CD4-positive, alpha-beta T cell (primary cell): ENCODE results near the gene PRRG2. TPM values are rescaled to one million over a fixed set of nuclear protein-coding genes. Genes with fewer than 3 reads are reported as not detected.
A peak's percentile ranks its signal among the peaks of the same experiment; 100 is the strongest.

Experiments used
- ATAC-seq: fragments of 200-7000 bp; cut with Tn5 transposase; one replicate; pipeline ENCODE4 v1.10.0; 2022; ENCODE audit warnings: mild to moderate bottlenecking; ENCODE audit not compliant: poor library complexity
- CTCF ChIA-PET: fragments of 350-600 bp; sonication (Branson Sonifier 250); formaldehyde crosslinking; loops from one replicate; lab custom pipeline; 2021; ENCODE audit warnings: antibody characterized with exemption, inconsistent platforms; lab: Charles Lee
- POLR2A ChIA-PET: fragments of 350-600 bp; sonication (Branson Sonifier 250); formaldehyde crosslinking; loops from one replicate; lab custom pipeline; 2021; ENCODE audit warnings: antibody characterized with exemption, inconsistent platforms; lab: Charles Lee
- DNase-seq, 14 experiments: peaks; one replicate each; pipeline ENCODE4 v3.0.0-alpha.2; 2013 to 2020; ENCODE audit warnings: mixed read lengths in 2 of 14
- H3K27ac ChIP-seq, 2 donors: one replicate each; pipeline versions ENCODE4 v1.5.1 to v1.7.0; 2013; ENCODE audit warnings: low read length in 2 of 2, low read depth in 1 of 2, mild to moderate bottlenecking in 1 of 2
- H3K27me3 ChIP-seq, 2 experiments: 1 replicate in 1 of 2; 2 replicates in 1 of 2; pipeline versions ENCODE4 v1.6.1 to v1.7.0; 2013; ENCODE audit warnings: low read length in 2 of 2, control low read depth in 1 of 2, mild to moderate bottlenecking in 1 of 2, moderate library complexity in 1 of 2; ENCODE audit not compliant: insufficient read depth in 2 of 2, control insufficient read depth in 1 of 2
- H3K36me3 ChIP-seq: one replicate; pipeline ENCODE4 v1.6.1; 2013; ENCODE audit warnings: low read length, control low read depth; ENCODE audit not compliant: insufficient read depth
- H3K4me1 ChIP-seq: one replicate; pipeline ENCODE4 v1.6.1; 2013; ENCODE audit warnings: low read length, control low read depth; ENCODE audit not compliant: insufficient read depth
- H3K4me3 ChIP-seq: one replicate; pipeline ENCODE4 v1.5.1; 2013; ENCODE audit warnings: mild to moderate bottlenecking, low read length, moderate library complexity
- H3K9me3 ChIP-seq, 2 experiments: 1 replicate in 1 of 2; 2 replicates in 1 of 2; pipeline versions ENCODE4 v1.6.1 to v1.7.0; 2013; ENCODE audit warnings: low read length in 2 of 2, mild to moderate bottlenecking in 2 of 2, control low read depth in 1 of 2, moderate library complexity in 1 of 2; ENCODE audit not compliant: control insufficient read depth in 1 of 2, insufficient read depth in 1 of 2
- H3K27ac Mint-ChIP-seq: one replicate; pipeline ENCODE4 v1.8.0; 2020; ENCODE audit warnings: mixed read lengths
- H3K27me3 Mint-ChIP-seq: one replicate; pipeline ENCODE4 v1.8.0; 2021; ENCODE audit warnings: mixed read lengths
- H3K36me3 Mint-ChIP-seq: one replicate; pipeline ENCODE4 v1.8.0; 2021; ENCODE audit warnings: low read depth, mixed read lengths
- H3K4me1 Mint-ChIP-seq: one replicate; pipeline ENCODE4 v1.8.0; 2021; ENCODE audit warnings: low read depth, mixed read lengths
- H3K4me3 Mint-ChIP-seq: one replicate; pipeline ENCODE4 v1.8.0; 2020; ENCODE audit warnings: mild to moderate bottlenecking, mixed read lengths
- H3K9me3 Mint-ChIP-seq: one replicate; pipeline ENCODE4 v1.8.0; 2020; ENCODE audit warnings: mixed read lengths
- CTCF ChIP-seq: fragments of 200-600 bp; IDR thresholded peaks from one replicate; pipeline ENCODE4 v1.8.0; 2022; ENCODE audit warnings: antibody characterized with exemption, mild to moderate bottlenecking
- intact Hi-C, 2 experiments: fragments of 100-400 bp; cut with DNase I in 1 of 2; cut with micrococcal nuclease in 1 of 2; formaldehyde crosslinking; loops; one replicate each; pipeline versions ENCODE4 v1.15.1 to v1.9.0; 2023 to 2025; cut with DNase I, micrococcal nuclease
- total RNA-seq, 174 experiments: library from RNA in 2 of 174; stranded (reverse) in 2 of 174; gene quantifications; one replicate each; pipeline ENCODE4 v1.2.3 and lab custom pipeline; 2021 to 2026

Gene PRRG2
- total RNA-seq, 2 experiments from 2014 or later: 0.49 to 0.78 TPM

GRCh38 chr19:49567861-49568441, 13.2 kb upstream of the PRRG2 start:
- DNase-seq (peak in 13 of 14 experiments; percentile 53 to 95 (median 70)), ATAC-seq (peak; percentile 61)
- peaks cover 70% of the 10 kb centered on the region for H3K4me1 Mint-ChIP-seq
- H3K36me3 ChIP-seq: peaks cover 1% of the 10 kb centered on the region
- peaks cover 18% of the 10 kb centered on the region for H3K36me3 Mint-ChIP-seq
- H3K9me3 ChIP-seq: no peaks in the 10 kb centered on the region
- H3K9me3 Mint-ChIP-seq: no peaks in the 10 kb centered on the region
- H3K27me3 ChIP-seq: no peaks in the 10 kb centered on the region
- ChIA-PET CTCF (interaction anchor here (3.8 to 5.3 kb wide), 2 partner anchors 9 to 18 kb away, joined by 62 to 134 read pairs; no protein-coding TSS in a partner anchor), POLR2A (interaction anchor here (0.6 to 6.5 kb wide), 10 partner anchors 9 to 119 kb away, joined by 3 to 150 read pairs (median 16); partner anchors contain the start of genes PRMT1, RPL13A and SCAF1)
- H3K4me3 Mint-ChIP-seq: peak overlapping the region; percentile 56
- no peaks in the 10 kb centered on the region for H3K27me3 Mint-ChIP-seq
- intact Hi-C loops: loop anchor here in 1 of 2 experiments (1.0 to 2.0 kb wide), 3 partner anchors 10 to 35 kb away; no protein-coding TSS in a partner anchor
- peak overlapping the region; percentile 89 for H3K27ac Mint-ChIP-seq
- H3K4me3 ChIP-seq: peak overlapping the region; percentile 0
- no peak for TF ChIP-seq CTCF
- H3K4me1 ChIP-seq: peaks cover 87% of the 10 kb centered on the region
- H3K27ac ChIP-seq: peak overlapping the region; percentile 3 to 47

GRCh38 chr19:49570138-49570856, 10.8 kb upstream of the PRRG2 start:
- DNase-seq (peak in 12 of 14 experiments; percentile 50 to 94 (median 66)), ATAC-seq (peak; percentile 7)
- Histone ChIP-seq H3K9me3 (no peaks in the 10 kb centered on the region), H3K27ac (no peak overlapping the region), H3K36me3 (peaks cover 17% of the 10 kb centered on the region), H3K4me1 (peaks cover 64% of the 10 kb centered on the region), H3K4me3 (no peak overlapping the region), H3K27me3 (no peaks in the 10 kb centered on the region)
- H3K4me1 Mint-ChIP-seq: peaks cover 55% of the 10 kb centered on the region
- no peaks in the 10 kb centered on the region for H3K27me3 Mint-ChIP-seq
- TF ChIP-seq CTCF: peak; percentile 99
- peaks cover 30% of the 10 kb centered on the region for H3K36me3 Mint-ChIP-seq
- H3K4me3 Mint-ChIP-seq: peak overlapping the region; percentile 85
- intact Hi-C loops: loop anchor here (1.0 to 5.0 kb wide), 6 partner anchors 10 to 177 kb away; partner anchors contain the start of genes NOSIP (in 1 of the 2) and PRMT1 (in 1 of the 2)
- no peaks in the 10 kb centered on the region for H3K9me3 Mint-ChIP-seq
- ChIA-PET POLR2A (interaction anchor here (0.7 to 4.2 kb wide), 16 partner anchors 10 to 118 kb away, joined by 3 to 150 read pairs (median 6); partner anchors contain the start of genes NOSIP, PIH1D1 and RCN3), CTCF (interaction anchor here (0.5 to 5.3 kb wide), 37 partner anchors 8 to 179 kb away, joined by 3 to 134 read pairs (median 5); partner anchors contain the start of genes ALDH16A1, FCGRT, FLT3LG and NOSIP)
- peak overlapping the region; percentile 89 for H3K27ac Mint-ChIP-seq

GRCh38 chr19:49570997-49571676, 10.0 kb upstream of the PRRG2 start:
- ChIA-PET CTCF (interaction anchor here (0.5 to 5.3 kb wide), 22 partner anchors 9 to 180 kb away, joined by 3 to 134 read pairs (median 6); partner anchors contain the start of genes ALDH16A1, FCGRT, FLT3LG and NOSIP), POLR2A (interaction anchor here (0.7 to 4.2 kb wide), 12 partner anchors 9 to 105 kb away, joined by 3 to 150 read pairs (median 4); partner anchors contain the start of gene NOSIP)
- H3K36me3 ChIP-seq: peaks cover 23% of the 10 kb centered on the region
- Mint-ChIP-seq H3K9me3 (no peaks in the 10 kb centered on the region), H3K36me3 (peaks cover 39% of the 10 kb centered on the region), H3K4me3 (peak overlapping the region; percentile 30), H3K27ac (peak overlapping the region; percentile 89), H3K27me3 (no peaks in the 10 kb centered on the region), H3K4me1 (peaks cover 49% of the 10 kb centered on the region)
- no peak overlapping the region for H3K4me3 ChIP-seq
- ATAC-seq (no peak), DNase-seq (peak in 8 of 14 experiments; percentile 47 to 77 (median 60))
- H3K9me3 ChIP-seq: no peaks in the 10 kb centered on the region
- H3K27me3 ChIP-seq: no peaks in the 10 kb centered on the region
- TF ChIP-seq CTCF: peak; percentile 57
- H3K27ac ChIP-seq: no peak overlapping the region
- intact Hi-C loops: loop anchor here (1.0 to 5.0 kb wide), 8 partner anchors 9 to 345 kb away; partner anchors contain the start of genes NOSIP (in 1 of the 2) and PRMT1 (in 1 of the 2)
- H3K4me1 ChIP-seq: peaks cover 56% of the 10 kb centered on the region
